GM19463 (cell line): ENCODE data around the gene PRSS8.
"Not testable (repeated sequence)": the region's sequence is repeated elsewhere in the genome, so short reads cannot be mapped to it uniquely, and the experiment has no call there.

Experiments used
- ATAC-seq: cut with Tn5 transposase; IDR thresholded peaks from one replicate; pipeline ENCODE4 v1.9.1; 2021; ENCODE audit warnings: mild to moderate bottlenecking, moderate library complexity; ENCODE audit not compliant: unreplicated experiment

The PRSS8 gene

GRCh38 chr16:31145398-31145990, 10.0 kb upstream of the PRSS8 start:
- no peak for ATAC-seq

GRCh38 chr16:31144418-31144817, 8.9 kb upstream of the PRSS8 start:
- ATAC-seq: not testable (repeated sequence)

GRCh38 chr16:31143694-31144148, 8.2 kb upstream of the PRSS8 start:
- no peak for ATAC-seq

- no peak for ATAC-seq
These were observed 7.6 kb upstream of the PRSS8 start for GRCh38 chr16:31143011-31143693.

GRCh38 chr16:31142109-31143010, 6.8 kb upstream of the PRSS8 start:
- peak; percentile 85 for ATAC-seq

GRCh38 chr16:31141489-31142108, 6.1 kb upstream of the PRSS8 start:
- peak; percentile 1 for ATAC-seq

- ATAC-seq: not testable (repeated sequence)
These were observed 5.5 kb upstream of the PRSS8 start for GRCh38 chr16:31141071-31141469.

GRCh38 chr16:31138621-31139578, 3.4 kb upstream of the PRSS8 start:
- ATAC-seq: no peak

- not testable (repeated sequence) for ATAC-seq
These were observed 1.4 kb upstream of the PRSS8 start for GRCh38 chr16:31136822-31137499.

GRCh38 chr16:31136287-31136662, 748 bp upstream of the PRSS8 start:
- ATAC-seq: no peak

GRCh38 chr16:31134625-31135534, 647 bp downstream of the PRSS8 start:
- ATAC-seq: no peak

GRCh38 chr16:31134091-31134571, 1.4 kb downstream of the PRSS8 start:
- ATAC-seq: no peak

GRCh38 chr16:31133046-31133501, 2.5 kb downstream of the PRSS8 start:
- ATAC-seq: no peak

- ATAC-seq: no peak
These were observed 3.1 kb downstream of the PRSS8 start for GRCh38 chr16:31132303-31132979.

- no peak for ATAC-seq
These were observed 3.7 kb downstream of the PRSS8 start for GRCh38 chr16:31131841-31132271.

- no peak for ATAC-seq
These were observed 4.1 kb downstream of the PRSS8 start for GRCh38 chr16:31131416-31131815.

GRCh38 chr16:31130899-31131298, 4.6 kb downstream of the PRSS8 start:
- ATAC-seq: no peak
